Activated gamma-delta T cell treated with Interleukin-2 at 50 U/mL for 16 hours (primary cell): ENCODE measurements around the gene PGAM4.
"Not testable (repeated sequence)": the region's sequence is repeated elsewhere in the genome, so short reads cannot be mapped to it uniquely, and the experiment has no call there.

Experiments
- DNase-seq: peaks from one replicate; pipeline ENCODE4 v3.0.0-alpha.2; 2020

PGAM4 gene

DNA sequence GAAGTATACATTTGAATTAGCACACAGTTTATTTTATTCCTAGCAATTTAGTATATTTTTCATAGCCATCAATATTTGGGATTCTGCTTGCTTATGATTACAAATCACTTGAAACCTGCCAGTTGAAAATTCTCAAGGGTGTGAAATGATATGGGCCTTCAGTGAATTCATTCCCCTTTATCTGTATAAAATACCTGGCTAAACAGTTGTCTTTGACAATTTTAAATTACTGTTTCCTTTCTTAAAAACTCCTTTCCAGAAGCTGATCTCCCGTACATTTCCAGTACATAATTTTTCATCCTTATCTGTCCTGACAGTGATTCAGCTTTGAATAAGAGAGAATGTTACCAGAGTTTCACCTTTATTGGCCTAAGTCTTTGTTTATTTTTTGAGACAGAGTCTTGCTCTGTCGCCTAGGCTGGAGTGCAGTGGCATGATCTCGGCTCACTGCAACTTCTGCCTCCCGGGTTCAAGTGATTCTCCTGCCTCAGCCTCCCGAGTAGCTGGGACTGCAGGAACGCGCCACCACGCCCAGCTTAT is 45.0 kb downstream of the PGAM4 start:
- no peak for DNase-seq

- DNase-seq = no peak
Measured at GRCh38 chrX:77922787-77923186, 46.7 kb downstream of the PGAM4 start.

DNA sequence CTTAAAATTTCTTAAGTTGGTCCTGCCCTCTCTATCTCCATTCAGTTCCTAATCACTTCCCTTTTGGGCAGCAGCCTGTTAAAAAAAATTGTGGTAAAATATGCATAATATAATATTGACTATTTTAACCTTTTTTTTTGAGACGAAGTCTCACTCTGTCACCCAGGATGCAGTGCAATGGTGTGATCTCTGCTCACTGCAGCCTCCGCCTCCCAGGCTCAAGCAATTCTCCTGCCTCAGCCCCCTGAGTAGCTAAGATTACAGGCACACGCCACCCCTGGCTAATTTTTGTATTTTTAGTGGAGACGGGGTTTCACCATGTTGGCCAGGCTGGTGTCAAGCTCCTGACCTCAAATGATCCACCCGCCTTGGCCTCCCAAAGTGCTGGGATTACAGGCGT is 50.1 kb downstream of the PGAM4 start:
- DNase-seq = not testable (repeated sequence)

DNA sequence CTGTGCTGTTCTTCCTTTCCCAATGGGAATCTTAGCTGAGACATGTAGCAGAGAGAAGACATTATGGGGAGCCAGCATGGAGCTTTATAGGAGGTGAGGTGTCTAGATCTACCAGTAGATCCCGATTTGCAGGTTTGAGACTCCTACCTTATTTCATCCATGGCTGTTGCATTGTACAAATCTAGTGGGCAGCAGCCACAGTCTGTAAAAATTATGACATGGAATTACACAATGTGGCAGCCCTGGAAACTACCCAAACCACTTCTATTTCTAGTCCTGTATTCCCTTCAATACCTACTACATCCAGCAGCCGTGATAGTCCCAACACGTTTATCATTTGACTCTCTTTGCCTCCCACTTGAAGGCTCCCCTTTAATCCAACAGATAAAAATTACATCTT is 50.9 kb downstream of the PGAM4 start:
- no peak for DNase-seq
